GM18861 (cell line): ENCODE data around the gene PIK3R5.
"Not testable (repeated sequence)": the region's sequence is repeated elsewhere in the genome, so short reads cannot be mapped to it uniquely, and the experiment has no call there.

Experiments
- ATAC-seq: cut with Tn5 transposase; IDR thresholded peaks from one replicate; pipeline ENCODE4 v1.9.1; 2021; ENCODE audit not compliant: unreplicated experiment

The PIK3R5 gene

GRCh38 chr17:8898126-8898525 is 67.4 kb downstream of the PIK3R5 start:
- ATAC-seq: no peak

DNA sequence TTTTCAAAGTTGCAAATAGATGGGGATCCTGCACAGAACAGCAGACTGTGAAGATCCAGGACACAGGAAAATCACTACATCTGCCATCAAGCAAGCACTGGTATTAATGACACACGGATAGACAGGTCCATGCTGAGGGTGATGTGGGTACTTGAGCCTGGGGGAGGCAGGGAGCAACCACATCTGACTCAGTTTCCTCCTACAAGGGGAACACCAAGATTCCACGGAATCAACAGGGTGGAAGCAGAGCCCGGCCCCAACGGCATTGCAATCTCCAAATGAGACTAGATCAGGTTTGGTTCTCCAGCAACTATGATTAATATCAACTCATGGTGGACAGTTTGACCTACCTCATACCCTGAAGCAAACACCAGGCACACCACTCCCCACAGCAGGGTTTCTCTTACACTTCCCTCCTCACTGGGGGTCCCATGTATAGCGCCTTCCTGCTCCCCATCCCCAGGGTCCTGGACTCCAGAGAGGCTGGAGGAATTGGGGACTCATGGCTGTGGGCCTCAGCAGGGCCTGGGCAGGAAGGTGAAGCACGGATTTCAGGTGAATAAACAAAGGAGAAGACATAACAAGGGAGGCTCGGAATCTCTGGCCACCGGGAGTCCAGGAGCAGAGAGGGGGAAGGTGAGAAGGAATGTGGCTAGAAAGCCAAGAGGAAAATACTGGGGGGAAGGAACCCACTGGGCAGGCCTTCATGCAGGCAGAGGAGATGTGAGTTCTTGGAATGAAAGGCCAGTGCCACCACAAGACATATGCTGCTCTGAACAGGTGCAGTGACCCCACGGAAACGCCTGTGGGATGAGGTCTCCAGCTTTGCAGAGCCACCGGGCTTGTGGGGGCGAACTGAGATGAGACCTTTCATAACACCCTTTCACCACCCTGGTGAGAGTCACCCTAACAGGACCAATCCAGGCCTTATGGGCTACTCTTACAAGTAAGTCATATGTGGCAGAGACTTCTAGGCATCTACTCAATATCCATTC is 68.6 kb downstream of the PIK3R5 start:
- ATAC-seq: no peak

- no peak for ATAC-seq
Measured at GRCh38 chr17:8896087-8896486, 69.4 kb downstream of the PIK3R5 start.

- no peak for ATAC-seq
Measured at GRCh38 chr17:8894673-8895578, 70.6 kb downstream of the PIK3R5 start.

- ATAC-seq: no peak
Measured at GRCh38 chr17:8894202-8894671, 71.3 kb downstream of the PIK3R5 start.

DNA sequence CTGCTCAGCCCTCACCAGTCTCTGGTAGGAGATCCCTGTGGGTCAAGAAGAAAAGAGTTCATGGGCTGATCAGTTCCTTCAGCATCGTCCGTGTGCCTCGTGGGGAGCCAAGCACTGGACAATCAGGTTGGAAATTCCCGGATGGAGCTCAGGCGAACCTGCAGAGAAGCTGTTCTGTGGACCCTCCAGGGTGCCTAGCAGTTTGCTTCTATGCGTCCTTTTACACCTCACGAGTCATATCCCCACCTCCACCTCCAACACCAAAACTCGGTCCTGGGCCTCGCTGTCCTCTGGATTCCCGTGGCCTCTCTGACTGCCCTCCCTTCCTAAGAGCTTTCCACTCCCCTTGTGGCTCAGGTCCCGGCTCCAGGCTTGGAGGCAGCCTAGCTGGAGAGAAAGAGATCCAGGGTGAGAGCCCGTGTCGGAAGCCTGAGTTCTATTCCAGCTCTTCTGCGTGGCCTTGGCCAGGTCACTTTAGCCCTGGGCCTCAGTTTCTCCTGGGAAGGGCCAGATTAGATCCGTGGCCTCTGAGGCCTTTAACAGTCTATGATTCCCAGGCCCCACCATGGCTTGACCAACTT is 71.8 kb downstream of the PIK3R5 start:
- ATAC-seq: no peak

DNA sequence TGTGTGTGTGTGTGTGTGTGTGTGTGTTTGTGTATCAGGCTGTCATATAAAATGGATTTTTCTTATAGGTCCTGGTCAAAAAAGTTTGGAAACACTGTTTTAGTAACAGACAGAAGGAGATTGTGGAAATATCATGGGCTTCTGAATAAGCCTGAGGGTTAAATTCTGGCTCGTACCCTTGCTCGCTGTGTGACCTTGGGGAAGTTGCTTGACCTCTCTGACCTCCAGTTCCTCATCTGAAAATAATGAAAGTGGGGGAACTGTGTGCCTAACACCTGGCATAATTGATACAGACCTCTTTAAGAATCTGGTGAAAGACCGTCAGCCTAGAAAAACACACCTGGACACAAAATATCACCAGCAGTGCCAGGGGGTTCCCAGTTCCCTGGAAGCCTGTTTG is 72.4 kb downstream of the PIK3R5 start:
- ATAC-seq: no peak

DNA sequence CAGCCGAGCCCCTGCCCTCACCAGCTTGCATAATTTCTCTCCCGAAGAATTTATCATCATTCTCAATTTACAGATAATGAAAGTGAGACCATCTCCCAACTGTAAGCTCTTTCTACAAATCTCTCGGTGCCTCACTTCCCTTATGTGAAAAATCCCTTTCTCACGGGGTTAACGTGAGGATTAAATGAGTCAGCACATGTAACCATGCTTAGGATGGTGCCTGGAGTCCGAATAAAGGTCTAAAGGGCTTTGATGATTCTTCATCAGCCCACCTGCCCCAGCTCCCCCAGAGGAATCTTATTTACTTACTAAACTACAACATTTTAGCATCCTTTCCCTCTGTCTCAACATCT is 73.2 kb downstream of the PIK3R5 start:
- peak; percentile 42 for ATAC-seq

DNA sequence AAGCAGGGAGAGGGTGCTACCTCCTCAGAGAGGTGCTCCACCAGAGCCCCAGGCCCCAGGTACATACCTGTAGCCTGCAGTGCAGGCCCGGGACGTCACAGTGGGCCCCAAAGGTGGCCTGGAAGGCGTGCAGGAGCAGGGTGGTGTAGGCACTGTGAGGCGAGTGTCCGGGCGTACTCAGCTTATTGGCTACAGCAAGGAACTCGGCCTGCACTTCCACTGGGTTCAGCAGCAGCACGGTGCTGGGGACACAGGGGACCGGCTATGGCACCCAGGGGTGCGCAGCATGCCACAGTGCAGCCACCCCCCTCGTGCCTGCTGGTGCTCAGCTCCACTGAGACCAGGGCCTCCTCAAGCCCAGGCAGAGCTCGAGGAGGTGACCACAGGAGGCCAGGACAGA is 74.8 kb downstream of the PIK3R5 start:
- no peak for ATAC-seq

DNA sequence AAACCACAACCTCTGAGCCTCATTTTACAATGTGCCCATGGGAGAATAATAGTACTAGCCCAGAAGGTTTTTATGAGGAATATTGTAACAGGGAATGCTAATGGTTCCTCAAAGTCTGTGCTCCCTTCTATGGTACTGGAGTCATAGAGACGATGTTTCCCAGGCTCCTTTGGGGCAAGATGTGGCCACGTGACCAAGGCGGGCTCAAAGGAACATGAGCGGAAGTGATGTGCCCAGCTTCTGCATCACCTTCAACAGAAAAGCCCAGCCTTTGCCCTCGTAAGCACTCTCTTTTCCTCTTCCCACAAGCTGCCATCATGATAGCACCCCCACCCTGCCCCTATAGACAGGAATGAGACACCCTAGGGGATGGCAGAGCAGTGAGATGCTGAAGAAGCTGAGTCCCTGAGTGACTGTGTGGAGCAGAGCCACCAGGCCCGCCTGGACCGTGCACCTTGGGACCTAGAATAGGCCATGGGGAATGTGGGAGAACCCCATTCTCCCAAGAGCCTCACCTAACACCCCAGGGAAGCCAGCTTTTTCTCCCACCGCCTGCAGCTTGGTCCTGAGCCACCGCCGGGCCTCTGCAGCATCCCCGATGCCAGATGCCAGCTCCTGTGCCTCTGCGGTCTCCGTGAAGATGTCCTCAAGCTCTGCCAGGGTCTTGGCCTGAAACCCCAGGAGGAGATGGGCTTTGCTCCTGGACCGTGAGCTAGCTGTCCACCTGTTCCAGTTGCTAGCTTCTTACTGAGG is 75.9 kb downstream of the PIK3R5 start:
- no peak for ATAC-seq

GRCh38 chr17:8888704-8889302 is 76.7 kb downstream of the PIK3R5 start:
- no peak for ATAC-seq

- no peak for ATAC-seq
Measured at GRCh38 chr17:8887834-8888703, 77.4 kb downstream of the PIK3R5 start.

DNA sequence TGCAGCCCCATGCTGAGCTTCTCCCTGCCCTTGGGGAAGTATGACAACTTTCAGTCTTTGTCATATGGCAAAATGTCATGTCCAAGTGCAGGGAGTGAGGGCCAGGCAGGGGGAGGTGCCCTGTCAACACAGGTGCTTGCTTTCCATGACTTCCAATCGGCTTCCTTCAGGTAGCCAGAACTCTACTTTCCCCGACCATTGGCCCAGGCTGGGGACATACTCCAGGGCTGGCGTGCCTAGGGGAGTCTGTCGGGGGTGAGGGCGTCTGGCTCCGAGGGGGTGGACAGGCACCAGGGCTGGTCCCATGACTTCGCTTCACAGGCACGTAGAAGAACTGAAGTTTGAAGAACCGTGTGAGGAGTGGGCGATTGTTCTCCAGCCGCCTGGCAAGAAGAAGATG is 78.2 kb downstream of the PIK3R5 start:
- ATAC-seq: no peak

GRCh38 chr17:8885967-8886684 is 79.4 kb downstream of the PIK3R5 start:
- ATAC-seq: no peak

DNA sequence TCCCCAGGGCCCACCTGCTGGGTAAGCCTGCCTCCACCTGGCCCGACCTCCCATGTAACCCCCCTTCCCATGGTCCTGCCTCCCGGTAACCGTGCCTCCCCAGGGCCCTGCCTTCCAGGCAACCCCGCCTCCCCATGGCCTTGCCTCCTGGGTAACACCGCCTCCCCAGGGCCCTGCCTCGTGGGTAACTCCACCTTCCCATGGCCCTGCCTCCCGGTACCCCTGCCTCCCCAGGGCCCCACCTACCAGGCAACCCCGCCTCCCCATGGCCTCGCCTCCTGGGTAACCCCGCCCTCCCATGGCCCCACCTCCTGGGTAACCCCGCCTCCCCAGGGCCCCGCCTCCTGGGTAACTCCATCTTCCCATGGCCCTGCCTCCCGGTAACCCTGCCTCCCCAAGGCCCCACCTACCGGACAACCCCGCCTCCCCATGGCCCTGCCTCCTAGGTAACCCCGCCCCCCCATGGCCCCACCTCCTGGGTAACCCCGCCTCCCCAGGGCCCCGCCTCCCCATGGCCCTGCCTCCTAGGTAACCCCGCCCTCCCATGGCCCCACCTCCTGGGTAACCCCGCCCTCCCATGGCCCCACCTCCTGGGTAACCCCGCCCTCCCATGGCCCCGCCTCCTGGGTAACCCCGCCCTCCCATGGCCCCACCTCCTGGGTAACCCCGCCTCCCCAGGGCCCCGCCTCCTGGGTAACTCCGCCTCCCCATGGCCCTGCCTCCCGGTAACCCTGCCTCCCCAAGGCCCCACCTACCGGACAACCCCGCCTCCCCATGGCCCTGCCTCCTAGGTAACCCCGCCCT is 80.1 kb downstream of the PIK3R5 start:
- not testable (repeated sequence) for ATAC-seq

GRCh38 chr17:8884336-8884990 is 81.0 kb downstream of the PIK3R5 start:
- ATAC-seq: no peak

GRCh38 chr17:8883353-8883752 is 82.2 kb downstream of the PIK3R5 start:
- ATAC-seq: no peak
